Stimulated activated CD4-positive, alpha-beta T cell treated with anti-CD3 and anti-CD28 coated beads, TNF-alpha, amount 100 ng/mL, for 24 hours (primary cell): ENCODE measurements around the gene TH.
"Not testable (repeated sequence)": the region's sequence is repeated elsewhere in the genome, so short reads cannot be mapped to it uniquely, and the experiment has no call there.

ENCODE experiments used
- DNase-seq, 3 experiments: peaks; one replicate each; pipeline ENCODE4 v3.0.0-alpha.2; 2020; ENCODE audit warnings: low read depth in 3 of 3

The TH gene

GRCh38 chr11:2195756-2196088 is 24.1 kb upstream of the TH start:
- DNase-seq = no peak

- peak; percentile 27 to 51 (median 31) for DNase-seq
Observed at GRCh38 chr11:2194877-2195755, 23.5 kb upstream of the TH start.

GRCh38 chr11:2193888-2194595 is 22.4 kb upstream of the TH start:
- not testable (repeated sequence) for DNase-seq

GRCh38 chr11:2193099-2193887 is 21.7 kb upstream of the TH start:
- no peak for DNase-seq

- no peak for DNase-seq
Observed at GRCh38 chr11:2192435-2192834, 20.8 kb upstream of the TH start.

GRCh38 chr11:2191883-2192282 is 20.3 kb upstream of the TH start:
- no peak for DNase-seq

GRCh38 chr11:2190657-2191471 is 19.2 kb upstream of the TH start:
- no peak for DNase-seq

GRCh38 chr11:2189938-2190656 is 18.5 kb upstream of the TH start:
- DNase-seq = no peak

GRCh38 chr11:2188745-2189144 is 17.1 kb upstream of the TH start:
- DNase-seq = no peak

GRCh38 chr11:2187280-2187707 is 15.7 kb upstream of the TH start:
- no peak for DNase-seq

GRCh38 chr11:2186669-2187279 is 15.2 kb upstream of the TH start:
- DNase-seq = peak in 1 of 3 experiments; percentile 48

- DNase-seq = no peak
Observed at GRCh38 chr11:2185324-2186085, 13.9 kb upstream of the TH start.

- DNase-seq = no peak
Observed at GRCh38 chr11:2182692-2183474, 11.3 kb upstream of the TH start.

- DNase-seq = no peak
Observed at GRCh38 chr11:2182075-2182474, 10.5 kb upstream of the TH start.

- DNase-seq = no peak
Observed at GRCh38 chr11:2180789-2181370, 9.3 kb upstream of the TH start.

GRCh38 chr11:2180347-2180746 is 8.7 kb upstream of the TH start:
- no peak for DNase-seq

- DNase-seq = no peak
Observed at GRCh38 chr11:2179516-2179915, 7.9 kb upstream of the TH start.

- no peak for DNase-seq
Observed at GRCh38 chr11:2178906-2179494, 7.4 kb upstream of the TH start.
